ENCODE measurements around the gene USB1.
"Not testable (repeated sequence)": the region's sequence is repeated elsewhere in the genome, so short reads cannot be mapped to it uniquely, and the experiment has no call there.

Gene USB1

GRCh38 chr16:58001781-58002415 lies 691 bp downstream of the USB1 start:
- H3K36me3 ChIP-seq (ENCODE audit: control insufficient read depth in 2 of 2, insufficient read depth in 2 of 2, low read length in 2 of 2), result peaks cover 11 to 13% of the 10 kb centered on the region in 2 donors
- peaks cover 27% of the 10 kb centered on the region for H3K4me1 ChIP-seq (ENCODE audit: control insufficient read depth, insufficient read depth, low read length)
- H3K27ac ChIP-seq (ENCODE audit: low read length), result no peak overlapping the region
- no peaks in the 10 kb centered on the region for H3K27me3 ChIP-seq (ENCODE audit: control insufficient read depth in 1 of 2, insufficient read depth in 2 of 2, low read length in 2 of 2)
- peak overlapping the region; percentile 51 to 80 for H3K9ac ChIP-seq (ENCODE audit: low read length in 2 of 2)
- no peaks in the 10 kb centered on the region for H3K9me3 ChIP-seq (ENCODE audit: control insufficient read depth in 2 of 2, low read length in 2 of 2)
- peak overlapping the region; percentile 71 to 86 for H3K4me3 ChIP-seq (ENCODE audit: low read length in 2 of 2)

DNA sequence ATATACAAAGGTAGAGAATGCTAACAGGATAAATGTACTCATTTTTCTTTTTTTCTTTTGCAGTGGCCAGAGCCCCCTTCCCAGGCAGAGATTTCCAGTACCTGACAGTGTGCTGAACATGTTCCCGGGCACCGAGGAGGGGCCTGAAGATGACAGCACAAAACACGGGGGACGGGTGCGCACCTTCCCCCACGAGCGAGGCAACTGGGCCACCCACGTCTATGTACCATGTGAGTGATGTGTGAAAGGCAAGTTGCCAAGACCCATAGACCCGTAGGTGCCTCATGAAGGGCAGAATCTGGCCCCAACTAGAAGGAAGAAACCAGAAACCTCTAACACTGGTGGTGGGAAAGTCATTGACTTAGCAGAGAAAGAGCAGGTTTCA lies 1.2 kb downstream of the USB1 start:
- peaks cover 27% of the 10 kb centered on the region for H3K4me1 ChIP-seq (ENCODE audit: control insufficient read depth, insufficient read depth, low read length)
- H3K9ac ChIP-seq (ENCODE audit: low read length in 2 of 2), result no peak overlapping the region
- no peak overlapping the region for H3K27ac ChIP-seq (ENCODE audit: low read length)
- peaks cover 7 to 8% of the 10 kb centered on the region in 2 donors for H3K36me3 ChIP-seq (ENCODE audit: control insufficient read depth in 2 of 2, insufficient read depth in 2 of 2, low read length in 2 of 2)
- H3K27me3 ChIP-seq (ENCODE audit: control insufficient read depth in 1 of 2, insufficient read depth in 2 of 2, low read length in 2 of 2), result no peaks in the 10 kb centered on the region
- no peaks in the 10 kb centered on the region for H3K9me3 ChIP-seq (ENCODE audit: control insufficient read depth in 2 of 2, low read length in 2 of 2)
- no peak overlapping the region for H3K4me3 ChIP-seq (ENCODE audit: low read length in 2 of 2)

- no peaks in the 10 kb centered on the region for H3K9me3 ChIP-seq (ENCODE audit: control insufficient read depth in 2 of 2, low read length in 2 of 2)
- H3K27me3 ChIP-seq (ENCODE audit: control insufficient read depth in 1 of 2, insufficient read depth in 2 of 2, low read length in 2 of 2), result no peaks in the 10 kb centered on the region
- peaks cover 27% of the 10 kb centered on the region for H3K4me1 ChIP-seq (ENCODE audit: control insufficient read depth, insufficient read depth, low read length)
- peaks cover 3 to 4% of the 10 kb centered on the region in 2 donors for H3K36me3 ChIP-seq (ENCODE audit: control insufficient read depth in 2 of 2, insufficient read depth in 2 of 2, low read length in 2 of 2)
- H3K27ac ChIP-seq (ENCODE audit: low read length), result no peak overlapping the region
- H3K4me3 ChIP-seq (ENCODE audit: low read length in 2 of 2), result no peak overlapping the region
- no peak overlapping the region for H3K9ac ChIP-seq (ENCODE audit: low read length in 2 of 2)
Measured at GRCh38 chr16:58002936-58003335, 1.7 kb downstream of the USB1 start.

GRCh38 chr16:58004736-58005135 lies 3.5 kb downstream of the USB1 start:
- not testable (repeated sequence) for H3K9ac ChIP-seq (ENCODE audit: low read length in 2 of 2); H3K4me3 ChIP-seq (ENCODE audit: low read length in 2 of 2); H3K9me3 ChIP-seq (ENCODE audit: control insufficient read depth in 2 of 2, low read length in 2 of 2); H3K36me3 ChIP-seq (ENCODE audit: control insufficient read depth in 2 of 2, insufficient read depth in 2 of 2, low read length in 2 of 2); H3K27ac ChIP-seq (ENCODE audit: low read length); H3K27me3 ChIP-seq (ENCODE audit: control insufficient read depth in 1 of 2, insufficient read depth in 2 of 2, low read length in 2 of 2)
- H3K4me1 ChIP-seq (ENCODE audit: control insufficient read depth, insufficient read depth, low read length), result peaks cover 14% of the 10 kb centered on the region

- Histone ChIP-seq H3K27ac (ENCODE audit: low read length) (no peak overlapping the region), H3K36me3 (ENCODE audit: control insufficient read depth in 2 of 2, insufficient read depth in 2 of 2, low read length in 2 of 2) (peaks cover 23 to 24% of the 10 kb centered on the region in 2 donors)
Measured at GRCh38 chr16:58009856-58010416, 8.7 kb downstream of the USB1 start.

GRCh38 chr16:58010886-58011285 lies 9.7 kb downstream of the USB1 start:
- Histone ChIP-seq H3K9ac (ENCODE audit: low read length in 2 of 2) (no peak overlapping the region), H3K27me3 (ENCODE audit: control insufficient read depth in 1 of 2, insufficient read depth in 2 of 2, low read length in 2 of 2) (no peaks in the 10 kb centered on the region), H3K36me3 (ENCODE audit: control insufficient read depth in 2 of 2, insufficient read depth in 2 of 2, low read length in 2 of 2) (peaks cover 23 to 25% of the 10 kb centered on the region in 2 donors), H3K4me1 (ENCODE audit: control insufficient read depth, insufficient read depth, low read length) (no peaks in the 10 kb centered on the region), H3K9me3 (ENCODE audit: control insufficient read depth in 2 of 2, low read length in 2 of 2) (no peaks in the 10 kb centered on the region), H3K27ac (ENCODE audit: low read length) (no peak overlapping the region), H3K4me3 (ENCODE audit: low read length in 2 of 2) (no peak overlapping the region)

More at GRCh38 chr16:58009856-58010416, 8.7 kb downstream of the USB1 start:
- Histone ChIP-seq H3K4me3 (ENCODE audit: low read length in 2 of 2) (no peak overlapping the region), H3K4me1 (ENCODE audit: control insufficient read depth, insufficient read depth, low read length) (no peaks in the 10 kb centered on the region), H3K9me3 (ENCODE audit: control insufficient read depth in 2 of 2, low read length in 2 of 2) (no peaks in the 10 kb centered on the region), H3K9ac (ENCODE audit: low read length in 2 of 2) (no peak overlapping the region), H3K27me3 (ENCODE audit: control insufficient read depth in 1 of 2, insufficient read depth in 2 of 2, low read length in 2 of 2) (no peaks in the 10 kb centered on the region)

DNA sequence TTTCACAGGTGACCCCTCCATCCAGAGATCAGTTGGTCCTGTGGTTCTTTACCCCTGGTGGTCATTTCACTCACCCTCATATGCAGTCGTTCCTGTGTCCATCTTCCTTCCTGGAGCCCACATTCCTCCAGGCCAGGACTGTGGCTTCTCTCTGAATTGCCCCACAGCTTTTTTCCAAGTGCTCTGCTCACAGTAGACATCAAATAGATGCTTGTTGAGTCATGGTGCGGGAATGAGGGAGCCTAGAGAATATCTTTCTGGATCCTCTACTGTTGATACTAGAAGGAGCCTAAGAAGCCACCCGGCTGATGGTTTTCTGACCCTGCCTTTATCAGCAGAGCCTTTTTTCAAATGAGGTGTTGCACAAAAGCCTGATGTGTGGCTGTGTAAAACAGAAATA lies 10.4 kb downstream of the USB1 start:
- Histone ChIP-seq H3K27ac (ENCODE audit: low read length) (no peak overlapping the region), H3K27me3 (ENCODE audit: control insufficient read depth in 1 of 2, insufficient read depth in 2 of 2, low read length in 2 of 2) (no peaks in the 10 kb centered on the region), H3K9ac (ENCODE audit: low read length in 2 of 2) (no peak overlapping the region), H3K9me3 (ENCODE audit: control insufficient read depth in 2 of 2, low read length in 2 of 2) (no peaks in the 10 kb centered on the region), H3K4me3 (ENCODE audit: low read length in 2 of 2) (no peak overlapping the region), H3K4me1 (ENCODE audit: control insufficient read depth, insufficient read depth, low read length) (no peaks in the 10 kb centered on the region), H3K36me3 (ENCODE audit: control insufficient read depth in 2 of 2, insufficient read depth in 2 of 2, low read length in 2 of 2) (peaks cover 20 to 31% of the 10 kb centered on the region in 2 donors)

GRCh38 chr16:58012481-58012880 lies 11.3 kb downstream of the USB1 start:
- H3K9ac ChIP-seq (ENCODE audit: low read length in 2 of 2), result no peak overlapping the region
- no peak overlapping the region for H3K4me3 ChIP-seq (ENCODE audit: low read length in 2 of 2)
- no peaks in the 10 kb centered on the region for H3K4me1 ChIP-seq (ENCODE audit: control insufficient read depth, insufficient read depth, low read length)
- H3K27ac ChIP-seq (ENCODE audit: low read length), result no peak overlapping the region
- H3K9me3 ChIP-seq (ENCODE audit: control insufficient read depth in 2 of 2, low read length in 2 of 2), result no peaks in the 10 kb centered on the region
- peaks cover 19 to 32% of the 10 kb centered on the region in 2 donors for H3K36me3 ChIP-seq (ENCODE audit: control insufficient read depth in 2 of 2, insufficient read depth in 2 of 2, low read length in 2 of 2)
- H3K27me3 ChIP-seq (ENCODE audit: control insufficient read depth in 1 of 2, insufficient read depth in 2 of 2, low read length in 2 of 2), result no peaks in the 10 kb centered on the region

GRCh38 chr16:58013201-58013956 lies 12.2 kb downstream of the USB1 start:
- Histone ChIP-seq H3K36me3 (ENCODE audit: control insufficient read depth in 2 of 2, insufficient read depth in 2 of 2, low read length in 2 of 2) (peaks cover 19 to 34% of the 10 kb centered on the region in 2 donors), H3K9me3 (ENCODE audit: control insufficient read depth in 2 of 2, low read length in 2 of 2) (no peaks in the 10 kb centered on the region), H3K27ac (ENCODE audit: low read length) (no peak overlapping the region), H3K27me3 (ENCODE audit: control insufficient read depth in 1 of 2, insufficient read depth in 2 of 2, low read length in 2 of 2) (no peaks in the 10 kb centered on the region), H3K9ac (ENCODE audit: low read length in 2 of 2) (no peak overlapping the region), H3K4me3 (ENCODE audit: low read length in 2 of 2) (no peak overlapping the region), H3K4me1 (ENCODE audit: control insufficient read depth, insufficient read depth, low read length) (no peaks in the 10 kb centered on the region)

DNA sequence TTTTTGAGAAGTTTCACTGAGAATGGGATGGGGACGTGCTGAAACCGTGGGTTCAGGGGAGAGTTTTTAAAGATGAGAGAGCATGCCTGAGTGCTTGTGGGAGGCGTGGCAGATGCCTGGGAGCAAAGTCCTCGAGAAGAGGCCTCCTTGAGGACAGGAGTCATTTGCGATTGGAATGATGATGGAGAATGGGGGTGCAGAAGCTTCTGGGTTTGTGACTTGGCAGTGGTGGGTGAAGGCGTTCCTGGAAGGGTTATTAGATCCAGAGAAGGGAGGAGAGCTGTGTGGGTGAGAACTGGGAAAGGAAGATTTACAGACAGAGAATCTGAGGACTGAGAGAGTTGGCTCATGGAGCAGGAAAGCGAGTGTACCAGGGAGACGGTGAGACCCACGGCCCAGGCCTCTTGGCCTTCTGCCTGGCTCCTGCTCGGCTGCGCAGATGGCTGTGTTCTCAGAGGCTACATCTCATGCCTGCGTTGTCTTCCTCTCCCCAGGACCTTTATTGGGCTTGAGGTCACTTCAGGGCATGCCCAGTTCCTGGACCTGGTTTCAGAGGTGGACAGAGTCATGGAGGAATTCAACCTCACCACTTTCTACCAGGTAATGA lies 15.7 kb downstream of the USB1 start:
- Histone ChIP-seq H3K9ac (ENCODE audit: low read length in 2 of 2) (no peak overlapping the region), H3K36me3 (ENCODE audit: control insufficient read depth in 2 of 2, insufficient read depth in 2 of 2, low read length in 2 of 2) (peaks cover 16 to 22% of the 10 kb centered on the region in 2 donors), H3K4me1 (ENCODE audit: control insufficient read depth, insufficient read depth, low read length) (peaks cover 7% of the 10 kb centered on the region), H3K4me3 (ENCODE audit: low read length in 2 of 2) (no peak overlapping the region), H3K27ac (ENCODE audit: low read length) (no peak overlapping the region), H3K9me3 (ENCODE audit: control insufficient read depth in 2 of 2, low read length in 2 of 2) (no peaks in the 10 kb centered on the region), H3K27me3 (ENCODE audit: control insufficient read depth in 1 of 2, insufficient read depth in 2 of 2, low read length in 2 of 2) (no peaks in the 10 kb centered on the region)

All from stomach smooth muscle (tissue), 2 donors.